Measurements from ENCODE around the gene SLC13A2.

GRCh38 chr17:28468781-28469180, 4.7 kb upstream of the SLC13A2 start:
- TF ChIP-seq CTCF (IDR thresholded peaks at IDR 0.05) = no peak
- no peak for TF ChIP-seq POLR2A (IDR thresholded peaks at IDR 0.05)

Data from right lobe of liver (tissue), 4 donors.